Type B pancreatic cell (in vitro differentiated cells): ENCODE measurements around the gene KCTD11. TPM values are rescaled to one million over a fixed set of nuclear protein-coding genes. Genes with fewer than 3 reads are reported as not detected.
"Not testable (repeated sequence)": the region's sequence is repeated elsewhere in the genome, so short reads cannot be mapped to it uniquely, and the experiment has no call there.

Experiments used
- DNase-seq: peaks from one replicate; pipeline ENCODE4 v3.0.0; 2021; ENCODE audit warnings: mixed read lengths; ENCODE audit not compliant: unreplicated experiment; ENCODE audit errors: extremely low spot score
- H3K27ac Mint-ChIP-seq: 2 replicates; pipeline ENCODE4 v1.8.0; 2021; ENCODE audit warnings: mild to moderate bottlenecking, mixed read lengths
- H3K27me3 Mint-ChIP-seq: 2 replicates; pipeline ENCODE4 v1.8.0; 2021; ENCODE audit warnings: mixed read lengths
- H3K36me3 Mint-ChIP-seq: 2 replicates; pipeline ENCODE4 v1.8.0; 2021; ENCODE audit warnings: mixed read lengths
- H3K4me1 Mint-ChIP-seq: one replicate; pipeline ENCODE4 v1.8.0; 2021; ENCODE audit warnings: mixed read lengths; ENCODE audit not compliant: unreplicated experiment
- H3K4me3 Mint-ChIP-seq: 2 replicates; pipeline ENCODE4 v1.8.0; 2021; ENCODE audit warnings: mild to moderate bottlenecking, mixed read lengths
- H3K9me3 Mint-ChIP-seq: 2 replicates; pipeline ENCODE4 v1.8.0; 2021; ENCODE audit warnings: mixed read lengths
- total RNA-seq: library from RNA; stranded (reverse); gene quantifications from 2 replicates; pipeline ENCODE4 v1.2.1, GENCODE V29; 2021; ENCODE audit warnings: low replicate concordance
- TF ChIP-seq, protein P1 (sequence below): fragments of 200-600 bp; sonication (generic); conservative IDR thresholded peaks from 2 replicates; pipeline ENCODE4 v1.5.0; 2021; ENCODE audit warnings: antibody characterized with exemption, mild to moderate bottlenecking

KCTD11 gene
- total RNA-seq, 1 donor from 2014 or later, result 9.5 TPM

DNA sequence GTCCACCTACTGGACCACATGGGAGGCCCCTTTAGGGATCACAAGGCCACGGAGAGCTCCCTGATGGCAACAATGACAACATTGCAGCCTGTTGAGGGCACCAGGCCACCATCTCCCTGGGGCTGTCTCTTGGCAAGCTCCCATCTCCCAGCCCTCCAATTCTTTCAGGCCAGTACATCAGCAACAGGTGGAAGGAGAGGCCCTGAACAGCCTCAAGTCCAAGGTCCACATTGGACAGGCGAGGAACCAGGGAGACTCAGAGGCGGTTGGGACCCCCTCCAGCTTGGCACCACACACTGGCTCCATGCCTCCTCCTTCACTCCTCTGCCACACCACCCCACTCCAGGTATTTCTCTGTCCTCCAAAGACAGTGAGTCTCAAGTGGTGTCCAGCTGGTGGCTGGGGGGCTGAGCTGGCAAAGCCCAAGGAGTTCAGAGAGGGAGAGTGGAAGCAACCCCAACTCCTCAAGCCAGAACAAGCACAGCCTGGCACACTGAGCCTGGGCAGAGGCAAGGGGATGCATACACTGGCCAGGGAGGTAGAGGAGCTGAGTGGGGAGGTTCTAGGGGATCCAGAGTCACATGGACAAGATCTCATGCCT lies 16.9 kb upstream of the KCTD11 start:
- H3K27me3 Mint-ChIP-seq, result peaks cover 5% of the 10 kb centered on the region
- no peak overlapping the region for H3K27ac Mint-ChIP-seq
- DNase-seq, result no peak
- H3K9me3 Mint-ChIP-seq, result no peaks in the 10 kb centered on the region
- TF ChIP-seq, protein P1, sequence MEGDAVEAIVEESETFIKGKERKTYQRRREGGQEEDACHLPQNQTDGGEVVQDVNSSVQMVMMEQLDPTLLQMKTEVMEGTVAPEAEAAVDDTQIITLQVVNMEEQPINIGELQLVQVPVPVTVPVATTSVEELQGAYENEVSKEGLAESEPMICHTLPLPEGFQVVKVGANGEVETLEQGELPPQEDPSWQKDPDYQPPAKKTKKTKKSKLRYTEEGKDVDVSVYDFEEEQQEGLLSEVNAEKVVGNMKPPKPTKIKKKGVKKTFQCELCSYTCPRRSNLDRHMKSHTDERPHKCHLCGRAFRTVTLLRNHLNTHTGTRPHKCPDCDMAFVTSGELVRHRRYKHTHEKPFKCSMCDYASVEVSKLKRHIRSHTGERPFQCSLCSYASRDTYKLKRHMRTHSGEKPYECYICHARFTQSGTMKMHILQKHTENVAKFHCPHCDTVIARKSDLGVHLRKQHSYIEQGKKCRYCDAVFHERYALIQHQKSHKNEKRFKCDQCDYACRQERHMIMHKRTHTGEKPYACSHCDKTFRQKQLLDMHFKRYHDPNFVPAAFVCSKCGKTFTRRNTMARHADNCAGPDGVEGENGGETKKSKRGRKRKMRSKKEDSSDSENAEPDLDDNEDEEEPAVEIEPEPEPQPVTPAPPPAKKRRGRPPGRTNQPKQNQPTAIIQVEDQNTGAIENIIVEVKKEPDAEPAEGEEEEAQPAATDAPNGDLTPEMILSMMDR, result no peak
- peaks cover 2% of the 10 kb centered on the region for H3K4me1 Mint-ChIP-seq
- no peak overlapping the region for H3K4me3 Mint-ChIP-seq
- H3K36me3 Mint-ChIP-seq, result no peaks in the 10 kb centered on the region

DNA sequence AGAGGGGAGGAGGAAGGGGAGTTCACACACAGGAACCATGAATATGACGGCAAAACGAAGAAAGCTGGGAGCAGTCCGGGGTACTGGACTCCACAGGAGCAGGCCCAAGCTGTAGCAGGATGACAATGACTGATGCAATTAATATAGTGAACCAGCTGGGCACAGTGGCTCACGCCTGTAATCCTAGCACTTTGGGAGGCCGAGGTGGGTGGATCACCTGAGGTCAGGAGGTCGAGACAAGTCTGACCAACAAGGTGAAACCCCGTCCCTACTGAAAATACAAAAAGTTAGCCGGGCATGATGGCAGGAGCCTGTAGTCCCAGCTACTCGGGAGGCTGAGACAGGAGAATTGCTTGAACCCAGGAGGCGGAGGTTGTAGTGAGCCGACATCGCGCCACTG lies 16.2 kb upstream of the KCTD11 start:
- not testable (repeated sequence) for H3K9me3 Mint-ChIP-seq, H3K4me1 Mint-ChIP-seq

DNA sequence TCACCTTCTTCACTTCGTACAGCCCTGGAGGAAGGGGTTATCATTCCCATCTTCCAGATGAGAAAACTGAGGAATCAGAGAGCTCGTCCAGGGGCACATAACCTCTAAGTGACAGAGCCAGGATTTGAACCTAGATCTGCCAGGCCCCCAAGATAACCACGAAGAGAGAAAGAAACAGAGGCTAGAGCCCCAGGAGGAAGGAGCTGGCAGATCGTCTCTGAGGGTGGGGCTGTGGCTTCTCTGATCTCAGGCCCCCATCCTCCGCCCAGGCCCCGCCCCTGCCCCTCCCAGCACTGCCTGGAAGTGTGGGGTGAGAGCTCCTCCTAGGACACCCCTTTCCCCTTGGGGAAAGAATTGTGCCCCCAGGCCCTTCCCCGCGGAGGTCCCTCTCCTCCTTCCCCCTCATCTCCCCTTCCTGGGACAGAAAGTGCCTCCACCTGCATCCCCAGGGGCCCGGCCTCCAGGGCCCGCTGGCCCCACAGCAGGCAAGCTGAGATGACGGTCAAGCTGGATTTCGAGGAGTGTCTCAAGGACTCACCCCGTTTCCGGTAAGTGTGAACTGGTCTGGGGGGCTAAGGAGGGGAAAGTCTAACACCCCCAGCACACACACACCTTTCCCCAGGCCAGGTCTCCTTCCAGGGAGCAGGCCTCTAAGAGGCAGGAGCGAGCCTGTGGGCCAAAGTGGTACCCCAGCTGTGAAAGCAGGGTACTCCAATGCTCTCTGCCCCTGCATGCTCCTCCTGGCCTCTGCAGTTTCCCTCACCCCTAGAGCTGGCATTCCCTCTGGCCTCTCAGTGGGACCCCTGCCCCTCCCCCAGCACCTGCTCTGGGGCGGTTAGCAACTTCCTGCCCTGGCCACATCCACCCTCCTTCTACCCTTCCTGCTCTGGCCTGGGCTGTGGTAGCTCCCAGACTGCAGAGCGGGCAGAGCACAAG lies 15.5 kb upstream of the KCTD11 start, which contains the start of gene ACAP1:
Gene ACAP1 (plus strand): TSS at position 290 of the 936 bp plus-strand sequence. CDS start 206 bp downstream, at position 496.
- TF ChIP-seq, protein P1, result no peak
- no peaks in the 10 kb centered on the region for H3K36me3 Mint-ChIP-seq
- H3K27ac Mint-ChIP-seq, result no peak within 1 kb of the TSS
- H3K4me3 Mint-ChIP-seq, result no peak within 1 kb of the TSS
- no peak for DNase-seq
- no peaks in the 10 kb centered on the region for H3K4me1 Mint-ChIP-seq
- peaks cover 8% of the 10 kb centered on the region for H3K27me3 Mint-ChIP-seq
- H3K9me3 Mint-ChIP-seq, result no peaks in the 10 kb centered on the region

More for the DNA sequence above, 16.2 kb upstream of the KCTD11 start:
- not testable (repeated sequence) for H3K27me3 Mint-ChIP-seq, H3K27ac Mint-ChIP-seq, DNase-seq, H3K4me3 Mint-ChIP-seq, H3K36me3 Mint-ChIP-seq

DNA sequence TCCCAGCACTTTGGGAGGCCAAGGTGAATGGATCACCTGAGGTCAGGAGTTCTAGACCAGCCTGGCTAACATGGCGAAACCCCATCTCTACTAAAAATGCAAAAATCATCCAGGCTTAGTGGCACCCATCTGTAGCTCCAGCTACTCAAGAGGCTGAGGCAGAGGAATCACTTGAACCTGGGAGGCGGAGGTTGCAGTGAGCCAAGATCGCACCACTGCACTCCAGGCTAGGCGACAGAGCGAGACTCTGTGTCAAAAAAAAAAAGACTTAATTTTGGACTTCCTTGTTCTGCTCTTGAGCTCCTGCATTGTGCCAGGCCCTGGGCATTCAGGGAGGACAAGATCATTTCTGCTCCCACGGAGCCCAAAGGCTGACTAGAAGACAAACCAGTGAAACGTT lies 14.4 kb upstream of the KCTD11 start:
- H3K27ac Mint-ChIP-seq, H3K4me3 Mint-ChIP-seq, DNase-seq, H3K9me3 Mint-ChIP-seq, H3K4me1 Mint-ChIP-seq, H3K36me3 Mint-ChIP-seq: not testable (repeated sequence)
- H3K27me3 Mint-ChIP-seq, result peaks cover 12% of the 10 kb centered on the region

DNA sequence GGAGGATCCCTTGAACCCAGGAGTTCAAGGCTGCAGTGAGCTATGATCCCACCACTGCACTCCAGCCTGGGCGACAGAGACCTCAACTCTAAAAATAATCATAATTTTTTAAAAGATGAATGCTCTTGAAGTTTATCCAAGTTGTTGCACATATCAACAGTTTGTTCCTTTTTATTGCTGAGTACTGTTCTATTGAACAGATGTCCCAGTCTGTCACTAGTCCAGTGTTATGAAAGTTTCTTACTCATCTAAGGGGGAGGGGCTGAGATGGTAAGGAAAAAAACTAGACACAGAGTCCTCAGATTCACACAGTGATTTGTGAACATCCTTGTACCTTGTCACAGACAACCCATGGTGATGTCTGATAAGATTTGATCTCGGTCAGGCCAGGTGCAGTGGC lies 11.8 kb upstream of the KCTD11 start:
- DNase-seq, result no peak
- TF ChIP-seq, protein P1, result no peak
- H3K4me1 Mint-ChIP-seq, result no peaks in the 10 kb centered on the region
- no peak overlapping the region for H3K4me3 Mint-ChIP-seq
- no peaks in the 10 kb centered on the region for H3K9me3 Mint-ChIP-seq
- no peak overlapping the region for H3K27ac Mint-ChIP-seq
- no peaks in the 10 kb centered on the region for H3K36me3 Mint-ChIP-seq
- peaks cover 21% of the 10 kb centered on the region for H3K27me3 Mint-ChIP-seq

DNA sequence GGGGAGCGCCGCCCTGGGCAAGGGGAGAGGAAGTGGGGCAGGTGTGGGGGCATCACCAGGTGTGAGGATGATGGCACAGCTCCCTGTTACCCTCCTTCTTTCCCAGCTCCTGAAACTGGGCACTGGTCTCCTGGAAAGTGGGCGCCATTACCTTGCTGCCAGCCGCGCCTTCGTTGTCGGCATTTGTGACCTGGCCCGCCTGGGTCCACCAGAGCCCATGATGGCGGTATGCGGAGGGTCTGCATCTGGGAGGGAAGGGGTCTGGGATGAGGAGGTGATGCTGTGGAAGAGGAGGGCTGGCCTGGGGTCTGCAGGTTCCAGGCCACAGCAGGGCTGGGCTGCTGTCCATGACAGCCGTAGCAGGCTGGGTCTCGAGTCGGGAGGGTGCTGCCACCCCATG lies 10.1 kb upstream of the KCTD11 start:
- no peaks in the 10 kb centered on the region for H3K36me3 Mint-ChIP-seq
- no peak overlapping the region for H3K4me3 Mint-ChIP-seq
- no peaks in the 10 kb centered on the region for H3K4me1 Mint-ChIP-seq
- DNase-seq, result no peak
- H3K27ac Mint-ChIP-seq, result no peak overlapping the region
- TF ChIP-seq, protein P1, result no peak
- peaks cover 26% of the 10 kb centered on the region for H3K27me3 Mint-ChIP-seq
- no peaks in the 10 kb centered on the region for H3K9me3 Mint-ChIP-seq
